Activated CD4-positive, alpha-beta T cell treated with anti-CD3 and anti-CD28 coated beads, Interleukin-2, amount 50 U/mL, for 1 hour (primary cell): Measurements from ENCODE around the gene FNDC10.
"Not testable (repeated sequence)": the region's sequence is repeated elsewhere in the genome, so short reads cannot be mapped to it uniquely, and the experiment has no call there.

Experiments used
- DNase-seq: peaks from one replicate; pipeline ENCODE4 v3.0.0-alpha.2; 2020

FNDC10 gene

DNA sequence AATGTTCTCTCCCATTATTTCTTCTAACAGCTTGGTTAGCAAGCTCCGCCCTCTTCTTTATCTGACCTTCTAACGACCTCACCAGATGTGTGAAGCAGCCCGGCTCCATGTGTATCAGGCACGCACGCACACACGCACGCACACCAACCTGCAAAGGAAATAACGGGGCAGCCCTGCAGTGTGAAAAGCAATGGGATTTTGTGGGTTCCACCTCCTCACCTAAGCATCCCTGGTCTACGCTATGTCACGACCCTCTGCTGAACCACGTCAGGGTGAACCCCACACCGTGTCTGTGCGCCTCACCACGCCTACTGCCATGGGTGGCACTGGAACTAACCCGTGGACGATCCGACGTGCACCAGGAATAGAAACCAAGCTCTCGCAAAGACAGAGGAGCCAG, 35.7 kb downstream of the FNDC10 start:
- DNase-seq, result no peak

DNA sequence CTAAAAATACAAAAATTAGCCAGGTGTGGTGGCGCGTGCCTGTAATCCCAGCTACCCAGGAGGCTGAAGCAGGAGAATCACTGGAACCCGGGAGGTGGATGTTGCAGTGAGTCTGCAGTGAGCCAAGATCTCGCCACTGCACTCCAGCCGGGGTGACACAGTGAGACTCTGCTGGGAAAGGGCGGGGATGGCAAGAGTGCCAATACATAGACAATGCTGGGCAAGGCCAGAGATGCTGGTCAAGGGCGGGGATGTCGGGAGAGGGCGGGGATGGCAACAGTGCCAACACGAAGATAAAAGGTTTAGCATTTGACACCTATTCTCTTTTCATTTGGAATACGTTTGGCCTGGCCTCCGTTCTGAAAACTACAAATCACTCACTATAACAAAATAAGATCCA, 36.2 kb downstream of the FNDC10 start:
- DNase-seq, result no peak

DNA sequence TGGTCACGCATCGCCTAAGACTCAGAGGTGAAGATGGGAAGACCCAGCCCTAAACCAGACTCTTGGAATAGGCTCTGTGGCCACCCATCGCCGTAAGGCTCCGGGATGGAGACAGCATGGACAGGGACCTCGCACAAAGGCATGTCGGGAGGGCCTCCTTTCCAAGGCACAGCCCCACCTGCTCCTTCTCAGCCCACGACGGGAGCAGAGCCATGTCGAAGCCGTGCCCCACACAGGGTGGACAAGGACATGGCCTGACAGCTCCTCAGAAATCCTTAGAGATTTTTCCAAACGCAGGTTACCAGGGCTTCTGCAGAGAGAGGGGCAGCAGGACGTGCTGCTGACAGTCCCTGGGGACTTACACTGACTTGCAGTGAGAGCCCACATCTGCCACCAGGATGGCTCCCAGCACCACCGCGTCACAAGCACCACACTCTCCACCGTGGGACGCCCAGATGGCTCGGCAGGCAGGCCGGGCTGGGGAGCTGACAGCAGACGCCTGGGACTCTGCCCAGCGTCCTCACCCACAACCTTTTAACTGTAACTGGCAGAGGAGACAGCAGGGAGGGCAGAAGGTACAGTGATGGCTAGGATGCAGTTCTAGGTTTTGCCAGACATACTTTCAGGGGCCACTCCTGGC, 37.3 kb downstream of the FNDC10 start:
- DNase-seq, result no peak

DNA sequence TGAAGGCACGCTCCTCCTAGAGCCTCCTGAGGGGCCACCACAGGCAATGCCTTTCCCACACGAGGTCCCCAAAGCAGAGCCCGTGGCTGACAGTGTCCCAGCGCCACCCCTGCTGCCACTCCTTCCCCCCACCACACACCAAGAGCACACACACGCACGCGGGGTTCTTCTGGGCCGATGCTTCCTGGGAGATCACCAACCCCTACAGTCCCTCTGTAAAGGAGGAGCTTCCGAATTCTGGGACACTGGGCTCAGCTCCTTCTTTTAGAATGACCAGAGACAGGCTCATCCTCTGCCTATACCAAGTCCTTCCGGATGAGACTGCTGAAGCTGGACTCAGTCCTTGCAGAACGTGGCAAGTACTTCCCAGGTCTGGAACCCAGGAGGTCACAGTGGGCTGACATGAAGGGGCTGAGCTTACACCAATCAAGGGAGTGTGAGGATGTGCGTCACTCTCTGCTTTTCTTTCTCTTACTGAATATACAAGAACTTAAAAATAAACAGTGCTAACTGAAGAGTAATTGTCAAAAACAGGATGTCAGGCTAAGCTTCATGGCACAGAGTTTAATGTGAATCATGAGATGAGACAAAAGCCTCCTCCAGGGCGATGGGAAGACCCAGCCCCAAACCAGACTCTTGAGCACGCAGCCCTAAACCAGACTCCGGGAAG, 38.0 kb downstream of the FNDC10 start:
- DNase-seq, result no peak

DNA sequence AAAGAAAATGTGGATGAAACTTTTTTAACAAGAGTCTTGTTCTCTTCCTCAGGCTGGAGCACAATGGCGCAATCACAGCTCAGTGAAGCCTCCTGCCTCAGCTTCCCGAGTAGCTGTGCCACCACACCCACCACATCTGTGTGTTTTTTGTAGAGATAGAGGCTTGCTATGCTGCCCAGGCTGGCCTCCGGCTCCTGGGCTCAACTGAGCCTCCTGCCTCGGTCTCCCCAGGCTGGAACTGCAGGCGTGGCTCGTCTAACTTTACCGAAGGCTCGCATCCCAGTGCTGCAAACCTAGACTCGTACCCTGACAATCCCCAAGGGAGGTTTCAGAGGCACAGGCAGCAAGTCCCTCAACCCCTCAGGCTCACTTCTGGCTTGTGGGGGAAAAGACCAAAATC, 39.8 kb downstream of the FNDC10 start:
- no peak for DNase-seq

DNA sequence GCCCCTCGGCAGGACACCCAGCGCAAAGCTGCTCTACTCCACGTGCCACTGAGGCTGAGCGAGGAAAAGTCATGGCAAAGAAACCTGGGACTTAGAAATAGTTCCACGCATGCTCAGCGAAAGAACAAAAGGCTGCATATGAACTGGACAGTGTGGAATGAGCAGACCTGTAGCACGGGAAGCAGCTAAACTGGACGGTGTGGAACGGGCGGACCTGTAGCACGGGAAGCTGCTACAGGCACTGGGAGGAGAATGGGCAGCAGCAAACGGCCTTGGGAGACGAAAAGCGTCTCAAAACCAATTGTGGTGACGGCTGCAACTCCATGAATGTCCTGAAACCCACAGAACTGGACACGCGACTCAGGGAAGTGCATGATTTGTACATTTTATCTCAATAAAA, 40.9 kb downstream of the FNDC10 start:
- DNase-seq, result no peak

DNA sequence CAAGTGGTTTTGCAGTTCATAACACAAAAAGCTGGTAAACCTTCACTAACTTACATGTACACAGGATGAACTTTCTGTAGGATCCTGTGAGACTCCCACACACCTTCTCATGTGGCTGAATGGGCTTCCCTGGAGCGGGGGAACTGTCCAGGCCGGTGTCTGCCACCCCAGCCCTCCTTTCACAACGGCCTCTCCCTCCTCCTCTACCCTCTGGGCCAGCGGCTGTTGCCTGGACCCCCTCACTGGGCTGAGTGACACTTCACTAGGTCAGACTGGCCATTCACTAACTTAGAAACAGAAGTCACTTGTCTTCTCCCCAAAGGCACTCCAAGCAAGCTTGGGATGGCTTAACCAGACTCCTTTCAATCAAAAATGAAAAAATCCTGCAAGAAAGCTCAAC, 41.3 kb downstream of the FNDC10 start:
- DNase-seq, result no peak

DNA sequence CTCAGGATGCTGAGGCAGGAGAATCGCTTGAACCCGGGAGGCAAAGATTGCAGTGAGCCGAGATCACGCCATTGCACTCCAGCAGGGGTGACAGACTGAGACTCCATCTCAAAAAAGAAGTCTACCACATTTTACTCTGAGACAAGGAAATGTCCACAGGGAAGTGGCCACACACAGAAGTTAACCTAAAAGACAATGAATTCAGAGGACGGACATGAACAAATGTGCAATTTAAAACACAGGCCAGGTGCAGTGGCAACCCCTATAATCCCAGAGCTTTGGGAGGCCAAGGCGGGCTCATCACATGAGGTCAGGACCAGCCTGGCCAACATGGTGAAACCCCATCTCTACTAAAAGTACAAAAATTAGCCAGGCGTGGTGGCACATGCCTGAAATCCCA, 42.2 kb downstream of the FNDC10 start:
- not testable (repeated sequence) for DNase-seq

DNA sequence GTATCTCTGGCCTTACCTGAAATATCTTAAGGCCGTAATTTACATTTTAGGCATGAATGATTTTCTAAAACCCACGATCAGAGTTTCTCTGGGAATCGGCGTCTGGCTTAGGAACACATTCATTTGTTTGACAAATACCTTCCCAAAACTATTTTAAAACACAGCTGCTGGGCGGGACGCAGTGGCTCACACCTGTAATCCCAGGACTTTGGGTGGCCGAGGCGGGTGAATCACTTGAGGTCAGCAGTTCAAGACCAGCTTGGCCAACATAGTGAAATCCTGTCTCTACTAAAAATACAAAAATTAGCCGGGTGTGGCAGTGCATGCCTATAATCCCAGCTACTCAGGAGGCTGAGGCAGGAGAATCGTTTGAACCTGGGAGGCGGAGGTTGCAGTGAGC, 43.0 kb downstream of the FNDC10 start:
- DNase-seq, result not testable (repeated sequence)

DNA sequence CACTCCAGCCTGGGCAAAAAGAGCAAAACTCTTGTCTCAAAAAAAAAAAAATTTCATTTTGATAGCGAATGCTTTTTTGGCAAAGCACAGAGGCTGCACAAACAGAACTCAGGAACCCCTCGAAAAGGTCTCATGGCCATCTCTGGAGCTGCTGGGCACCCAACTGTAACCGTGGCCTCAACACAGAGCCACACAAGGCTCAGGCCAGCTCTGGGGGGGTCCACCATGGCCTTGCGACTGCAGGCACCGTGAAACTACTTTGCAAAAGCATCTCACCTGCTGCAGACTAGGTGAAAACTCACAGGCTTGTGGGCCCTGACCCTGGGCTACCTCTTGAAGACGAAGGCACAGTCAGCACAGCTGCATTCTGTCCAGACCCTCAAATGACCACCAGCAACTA, 43.4 kb downstream of the FNDC10 start:
- no peak for DNase-seq

DNA sequence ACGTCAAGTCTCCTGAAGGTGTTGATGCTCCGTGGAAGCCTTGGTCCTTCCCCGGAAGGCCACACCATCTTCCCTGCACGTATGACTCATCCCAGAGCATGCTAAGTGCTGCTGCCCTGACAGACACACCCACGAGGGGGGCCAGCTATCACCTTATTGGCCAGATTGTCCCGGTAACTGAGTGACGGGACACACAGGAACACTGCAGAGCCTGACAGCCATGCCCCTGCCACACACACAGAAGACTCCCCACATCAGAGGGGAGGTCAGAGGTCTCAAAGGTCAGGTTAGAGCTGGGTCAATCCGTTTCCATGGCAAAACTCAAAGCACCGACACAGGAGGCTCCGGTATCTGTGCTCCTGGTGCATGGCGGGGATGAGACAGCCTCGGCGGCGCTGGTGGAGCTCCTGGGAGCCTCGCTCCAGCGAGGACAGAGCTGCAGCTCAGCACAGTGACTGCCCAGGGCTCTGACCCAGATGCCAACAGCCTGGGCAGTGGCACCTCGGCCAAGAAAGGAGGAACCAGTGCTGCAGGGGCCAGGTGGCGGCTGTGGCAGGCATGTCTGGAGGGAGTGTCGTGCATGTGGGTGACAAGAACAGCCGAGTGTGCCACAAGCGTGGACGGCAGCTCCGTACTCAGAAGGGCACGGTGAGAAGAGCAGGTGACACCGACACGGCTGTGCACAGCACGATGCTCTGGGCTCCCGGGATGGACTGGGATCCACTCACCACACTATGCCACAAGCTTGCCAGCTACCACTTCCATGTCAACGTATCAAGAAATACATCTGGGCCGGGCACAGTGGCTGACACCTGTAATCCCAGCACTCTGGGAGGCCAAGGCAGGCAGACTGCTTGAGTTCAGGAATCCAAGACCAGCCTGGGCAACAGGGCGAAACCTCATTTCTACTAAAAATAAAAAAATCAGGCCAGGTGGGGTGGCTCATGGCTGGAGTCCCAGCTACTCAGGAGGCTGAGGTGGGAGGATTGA, 44.7 kb downstream of the FNDC10 start:
- DNase-seq, result no peak

DNA sequence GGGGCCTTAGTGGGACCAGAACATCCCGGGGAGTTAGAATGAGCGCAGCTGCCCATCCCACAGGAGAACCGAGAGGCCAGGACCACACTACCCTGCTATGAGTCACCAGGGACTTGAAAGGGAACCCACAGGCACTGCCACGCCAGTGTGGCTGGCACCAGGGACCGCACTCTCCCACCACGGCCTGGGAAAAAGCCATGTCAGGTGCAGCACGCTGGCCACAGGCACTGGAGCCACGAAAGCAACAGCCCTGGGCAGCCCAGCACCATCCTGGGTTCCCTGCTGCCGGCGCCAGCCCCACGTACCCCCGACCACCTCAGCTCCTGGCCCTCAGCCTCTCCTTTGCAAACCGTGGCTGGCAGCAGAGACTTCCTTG, 45.4 kb downstream of the FNDC10 start:
- DNase-seq, result no peak

DNA sequence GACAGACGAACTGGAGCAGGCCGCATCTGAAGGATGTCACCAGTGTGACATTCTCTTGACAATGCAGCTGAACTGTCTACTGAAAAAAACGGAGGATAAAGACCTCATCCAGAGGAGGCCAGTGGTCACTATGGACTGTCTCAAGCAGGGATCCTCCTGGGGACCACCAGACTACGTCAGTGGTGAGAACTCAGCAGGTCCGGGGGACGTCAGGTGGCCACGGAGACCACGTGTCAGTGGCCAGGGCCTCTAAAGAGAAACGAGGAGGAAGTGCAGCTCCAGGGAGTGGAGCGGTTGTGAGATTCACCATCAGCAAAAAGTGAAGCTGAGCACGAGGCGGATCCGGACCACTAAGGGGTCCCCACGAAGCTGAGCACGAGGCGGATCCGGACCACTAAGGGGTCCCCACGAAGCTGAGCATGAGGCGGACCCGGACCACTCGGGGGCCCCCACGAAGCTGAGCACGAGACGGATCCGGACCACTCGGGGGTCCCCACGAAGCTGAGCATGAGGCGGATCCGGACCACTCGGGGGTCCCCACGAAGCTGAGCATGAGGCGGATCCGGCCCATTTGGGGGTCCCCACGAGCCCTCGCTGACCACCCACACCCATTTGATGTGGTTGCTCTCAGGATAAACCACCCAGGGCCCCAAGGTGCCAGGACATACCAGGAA, 46.0 kb downstream of the FNDC10 start:
- DNase-seq, result no peak

DNA sequence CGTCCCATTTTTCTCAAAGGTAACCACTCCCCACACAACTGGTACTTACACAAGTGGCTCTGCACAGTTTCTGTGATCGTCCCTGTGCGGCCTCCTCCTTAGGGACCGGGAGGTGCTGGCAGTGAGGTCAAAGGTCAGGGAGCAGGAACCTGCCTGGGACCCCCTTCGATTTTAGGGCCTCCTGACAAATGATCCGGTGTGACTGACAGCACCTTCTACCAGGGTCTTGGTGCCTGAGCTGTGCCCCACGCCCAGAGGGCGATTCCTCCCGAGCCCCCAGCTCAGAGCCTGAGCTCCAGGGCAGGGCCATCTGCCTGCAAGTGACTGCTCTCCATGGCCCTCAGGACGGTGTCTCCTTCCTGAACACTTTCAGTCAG, 47.7 kb downstream of the FNDC10 start:
- no peak for DNase-seq

DNA sequence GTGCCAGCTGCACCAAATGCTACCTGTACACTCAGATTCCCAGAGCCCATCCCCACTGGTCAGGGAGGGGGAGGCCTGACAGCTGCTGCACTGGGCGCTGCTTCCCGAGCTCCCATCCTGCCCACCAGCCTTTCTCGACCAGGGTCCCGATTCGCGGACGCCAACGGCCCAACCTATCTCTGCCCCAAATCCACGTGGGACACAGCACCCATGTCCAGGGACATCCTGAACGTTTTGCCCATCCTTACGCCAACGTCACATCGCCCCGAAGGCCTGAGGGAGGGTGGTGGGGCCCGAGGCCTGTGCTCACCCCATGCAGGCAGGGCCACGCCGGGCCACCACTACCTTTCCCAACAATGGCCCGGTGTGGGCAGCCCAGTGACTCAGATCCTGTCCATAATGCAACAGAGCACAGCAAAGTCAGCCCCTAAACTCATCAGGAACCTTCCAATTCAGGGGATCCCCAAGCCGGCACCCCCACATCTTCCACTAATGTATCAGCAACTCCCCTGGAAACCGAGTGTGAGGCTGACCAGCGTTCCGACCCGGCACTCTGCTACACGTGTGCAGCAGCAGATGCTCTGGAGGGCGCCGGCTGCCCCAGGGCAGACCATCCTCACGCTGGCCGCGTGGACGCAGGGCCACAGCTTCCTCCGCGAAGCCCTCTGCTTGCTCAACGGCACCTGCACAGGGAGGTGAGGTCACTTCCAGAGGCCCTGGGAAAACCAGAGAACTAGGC, 48.2 kb downstream of the FNDC10 start:
- DNase-seq, result no peak

DNA sequence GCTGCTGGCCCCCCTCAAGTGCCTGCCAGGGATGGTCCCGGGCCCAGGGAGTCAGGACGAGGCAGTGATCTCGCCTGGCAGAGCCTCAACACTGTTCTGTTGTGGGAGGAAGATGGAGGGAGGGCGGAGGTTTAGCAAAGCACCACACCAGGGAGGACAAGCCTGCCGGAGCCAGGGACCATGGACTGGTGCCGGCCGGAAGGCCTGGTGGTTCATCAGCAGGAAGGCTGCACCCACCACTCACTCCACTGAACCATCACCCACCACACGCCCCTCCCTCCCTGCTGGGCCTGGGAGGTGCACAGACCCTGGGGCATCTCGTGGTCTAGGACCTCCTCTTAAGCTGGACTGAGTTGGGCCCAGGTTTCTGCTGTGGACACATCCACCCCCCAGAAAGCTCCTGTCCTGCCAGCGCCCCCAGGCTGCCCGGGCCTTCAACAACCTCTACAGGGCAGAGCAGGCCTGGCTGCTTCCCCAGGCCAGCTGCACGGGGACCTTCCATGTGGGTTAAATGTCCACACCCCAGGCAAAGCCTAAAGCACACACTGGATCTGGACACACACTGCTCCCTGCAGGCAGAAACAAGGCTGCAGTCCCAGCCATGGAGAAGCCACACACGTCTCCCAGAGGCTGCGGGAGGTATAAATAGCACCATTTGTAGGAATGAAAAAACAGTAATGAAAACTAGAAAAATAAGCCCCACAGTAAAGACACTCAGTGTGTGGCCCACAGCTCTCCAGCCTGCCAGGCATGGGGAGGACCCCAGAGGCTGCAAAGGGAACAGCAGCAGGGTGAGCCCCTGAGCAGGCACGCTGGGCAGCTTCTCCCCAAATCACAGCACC, 49.1 kb downstream of the FNDC10 start:
- DNase-seq, result no peak

DNA sequence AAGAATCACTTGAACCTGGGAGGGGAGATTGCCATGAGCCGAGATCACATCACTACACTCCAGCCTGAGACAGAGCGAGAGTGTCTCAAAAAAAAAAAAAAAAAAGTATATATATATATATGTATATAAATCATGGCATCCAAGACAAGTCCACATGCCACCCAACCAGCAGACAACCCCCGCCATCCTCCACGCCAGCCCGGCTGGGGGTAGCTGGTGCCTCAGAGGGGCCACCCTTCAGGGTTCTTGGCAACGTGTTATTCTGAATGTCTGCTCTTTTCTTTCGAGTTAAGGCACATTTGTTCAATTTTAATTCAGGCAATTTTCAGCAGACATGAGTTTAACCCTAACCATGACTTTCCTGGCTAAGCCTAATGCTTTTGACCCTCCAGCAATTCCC, 49.8 kb downstream of the FNDC10 start:
- DNase-seq, result no peak

DNA sequence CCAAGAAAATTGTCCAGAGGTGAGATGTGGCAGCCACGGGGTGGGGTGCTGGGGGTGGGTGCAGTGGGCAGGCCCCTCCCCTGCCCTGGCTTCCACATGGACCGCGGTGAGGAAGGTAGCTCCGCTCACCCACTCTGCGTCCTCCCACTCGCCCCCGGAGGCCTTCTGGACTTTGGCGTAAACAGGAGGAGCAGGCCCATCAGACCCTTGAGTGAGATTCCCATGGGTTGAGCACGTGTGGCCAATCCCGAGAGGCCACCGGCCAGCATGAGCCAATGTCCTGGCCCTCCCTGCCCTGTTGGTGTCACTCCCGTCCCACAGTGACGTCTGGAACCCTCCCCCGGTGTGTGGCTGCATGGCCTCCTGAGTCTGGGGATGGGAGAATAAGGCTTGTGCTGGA, 51.3 kb downstream of the FNDC10 start:
- no peak for DNase-seq
